OCI-LY1 (cell line): ENCODE results near the gene SLC39A10.
"Not testable (repeated sequence)": the region's sequence is repeated elsewhere in the genome, so short reads cannot be mapped to it uniquely, and the experiment has no call there.

Experiments used
- H2AFZ ChIP-seq: fragments of 200-600 bp; sonication (generic), shearing (Covaris generic); 2 replicates; pipeline ENCODE4 v1.6.0; 2014; ENCODE audit warnings: antibody characterized with exemption, mild to moderate bottlenecking, low read length
- H3F3A ChIP-seq: fragments of 200-600 bp; sonication (generic), shearing (Covaris generic); 2 replicates; pipeline ENCODE4 v1.6.0; 2014; ENCODE audit warnings: mild to moderate bottlenecking, antibody characterized with exemption, low read length, moderate library complexity; ENCODE audit not compliant: insufficient read depth
- H3K27ac ChIP-seq: fragments of 200-600 bp; sonication (generic); 2 replicates; pipeline ENCODE4 v1.5.1; 2014; ENCODE audit warnings: low read length, mixed run types, mild to moderate bottlenecking, low read depth; ENCODE audit not compliant: poor library complexity, severe bottlenecking
- H3K27me3 ChIP-seq: fragments of 200-600 bp; sonication (generic); 2 replicates; pipeline ENCODE4 v1.6.0; 2014; ENCODE audit warnings: antibody characterized with exemption, mild to moderate bottlenecking, low read length, moderate library complexity; ENCODE audit not compliant: insufficient read depth
- H3K36me3 ChIP-seq: fragments of 200-600 bp; sonication (generic); 2 replicates; pipeline ENCODE4 v1.6.1; 2014; ENCODE audit warnings: mild to moderate bottlenecking, antibody characterized with exemption, low read length, moderate library complexity, mixed read lengths; ENCODE audit not compliant: insufficient read depth
- H3K4me1 ChIP-seq: fragments of 200-600 bp; sonication (generic); 2 replicates; pipeline ENCODE4 v1.5.1; 2014; ENCODE audit warnings: mild to moderate bottlenecking, low read length, moderate library complexity; ENCODE audit not compliant: insufficient read depth, severe bottlenecking
- H3K4me2 ChIP-seq: fragments of 200-600 bp; sonication (generic), shearing (Covaris generic); 2 replicates; pipeline ENCODE4 v1.6.1; 2014; ENCODE audit warnings: low read length
- H3K4me3 ChIP-seq: fragments of 200-600 bp; sonication (generic); 2 replicates; pipeline ENCODE4 v1.5.1; 2014; ENCODE audit warnings: low read length, low read depth, mild to moderate bottlenecking, mixed read lengths; ENCODE audit not compliant: poor library complexity, severe bottlenecking
- H3K79me2 ChIP-seq: fragments of 200-600 bp; shearing (Covaris generic); 2 replicates; pipeline ENCODE4 v1.6.1; 2016; ENCODE audit warnings: mixed run types, low read length, mixed read lengths; ENCODE audit not compliant: insufficient read depth
- H3K9ac ChIP-seq: fragments of 200-600 bp; sonication (generic), shearing (Covaris generic); 2 replicates; pipeline ENCODE4 v1.6.1; 2014; ENCODE audit warnings: mild to moderate bottlenecking, low read length, mixed read lengths
- H3K9me2 ChIP-seq: fragments of 200-600 bp; sonication (generic), shearing (Covaris generic); 2 replicates; pipeline ENCODE4 v1.6.1; 2014; ENCODE audit warnings: low read depth, mild to moderate bottlenecking, low read length, mixed read lengths
- H3K9me3 ChIP-seq: fragments of 200-600 bp; shearing (Covaris generic); 2 replicates; pipeline ENCODE4 v1.6.1; 2014; ENCODE audit warnings: low read length, mixed read lengths
- H4K20me1 ChIP-seq: fragments of 200-600 bp; sonication (generic), shearing (Covaris generic); 2 replicates; pipeline ENCODE4 v1.6.0; 2016; ENCODE audit warnings: mild to moderate bottlenecking, low read length; ENCODE audit not compliant: insufficient read depth
- EZH2 ChIP-seq: fragments of 200-600 bp; sonication (generic), shearing (Covaris generic); IDR thresholded peaks from 2 replicates; pipeline ENCODE4 v1.8.0; 2017; ENCODE audit warnings: borderline replicate concordance, mixed run types, mild to moderate bottlenecking, antibody characterized with exemption, low read length, moderate library complexity, mixed read lengths
- TF ChIP-seq, protein P1 (sequence below): fragments of 200-600 bp; sonication (generic), shearing (Covaris generic); IDR thresholded peaks from 2 replicates; pipeline ENCODE4 v1.5.1; 2017; ENCODE audit warnings: mild to moderate bottlenecking, antibody characterized with exemption, low read length, moderate library complexity, mixed read lengths

SLC39A10 gene

GRCh38 chr2:195642679-195643068, 14.4 kb upstream of the SLC39A10 start:
- H3K79me2 ChIP-seq: no peaks in the 10 kb centered on the region
- H3K36me3 ChIP-seq: no peaks in the 10 kb centered on the region
- H4K20me1 ChIP-seq: no peaks in the 10 kb centered on the region
- no peak overlapping the region for H2AFZ ChIP-seq
- H3K27ac ChIP-seq: no peak overlapping the region
- no peak for TF ChIP-seq EZH2
- TF ChIP-seq, protein P1, sequence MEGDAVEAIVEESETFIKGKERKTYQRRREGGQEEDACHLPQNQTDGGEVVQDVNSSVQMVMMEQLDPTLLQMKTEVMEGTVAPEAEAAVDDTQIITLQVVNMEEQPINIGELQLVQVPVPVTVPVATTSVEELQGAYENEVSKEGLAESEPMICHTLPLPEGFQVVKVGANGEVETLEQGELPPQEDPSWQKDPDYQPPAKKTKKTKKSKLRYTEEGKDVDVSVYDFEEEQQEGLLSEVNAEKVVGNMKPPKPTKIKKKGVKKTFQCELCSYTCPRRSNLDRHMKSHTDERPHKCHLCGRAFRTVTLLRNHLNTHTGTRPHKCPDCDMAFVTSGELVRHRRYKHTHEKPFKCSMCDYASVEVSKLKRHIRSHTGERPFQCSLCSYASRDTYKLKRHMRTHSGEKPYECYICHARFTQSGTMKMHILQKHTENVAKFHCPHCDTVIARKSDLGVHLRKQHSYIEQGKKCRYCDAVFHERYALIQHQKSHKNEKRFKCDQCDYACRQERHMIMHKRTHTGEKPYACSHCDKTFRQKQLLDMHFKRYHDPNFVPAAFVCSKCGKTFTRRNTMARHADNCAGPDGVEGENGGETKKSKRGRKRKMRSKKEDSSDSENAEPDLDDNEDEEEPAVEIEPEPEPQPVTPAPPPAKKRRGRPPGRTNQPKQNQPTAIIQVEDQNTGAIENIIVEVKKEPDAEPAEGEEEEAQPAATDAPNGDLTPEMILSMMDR: no peak
- no peak overlapping the region for H3K4me2 ChIP-seq
- no peaks in the 10 kb centered on the region for H3K9me3 ChIP-seq
- no peaks in the 10 kb centered on the region for H3K9me2 ChIP-seq
- H3K27me3 ChIP-seq: no peaks in the 10 kb centered on the region
- H3K9ac ChIP-seq: no peak overlapping the region
- no peaks in the 10 kb centered on the region for H3F3A ChIP-seq
- no peak overlapping the region for H3K4me3 ChIP-seq
- H3K4me1 ChIP-seq: peaks cover 11% of the 10 kb centered on the region

DNA sequence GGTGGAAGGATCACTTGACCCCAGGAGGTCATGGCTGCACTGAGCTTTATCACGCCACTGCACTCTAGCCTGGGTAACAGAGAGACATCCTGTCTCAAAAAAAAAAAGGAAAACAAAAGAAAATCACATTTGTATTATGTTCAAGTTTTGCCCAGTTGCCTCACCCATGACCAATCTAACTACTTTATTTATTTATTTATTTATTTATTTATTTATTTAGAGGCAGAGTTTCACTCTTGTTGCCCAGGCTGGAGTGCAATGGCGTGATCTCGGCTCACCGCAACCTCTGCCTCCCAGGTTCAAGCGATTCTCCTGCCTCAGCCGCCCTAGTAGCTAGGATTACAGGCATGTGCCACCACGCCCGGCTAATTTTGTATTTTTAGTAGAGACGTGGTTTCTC, 12.3 kb upstream of the SLC39A10 start:
- H3F3A ChIP-seq, H4K20me1 ChIP-seq, H3K9me2 ChIP-seq, H3K36me3 ChIP-seq, H3K27ac ChIP-seq, H3K9me3 ChIP-seq, H3K9ac ChIP-seq, H3K4me2 ChIP-seq, H3K27me3 ChIP-seq, H2AFZ ChIP-seq, H3K4me3 ChIP-seq, H3K79me2 ChIP-seq: not testable (repeated sequence)
- H3K4me1 ChIP-seq: peaks cover 24% of the 10 kb centered on the region

DNA sequence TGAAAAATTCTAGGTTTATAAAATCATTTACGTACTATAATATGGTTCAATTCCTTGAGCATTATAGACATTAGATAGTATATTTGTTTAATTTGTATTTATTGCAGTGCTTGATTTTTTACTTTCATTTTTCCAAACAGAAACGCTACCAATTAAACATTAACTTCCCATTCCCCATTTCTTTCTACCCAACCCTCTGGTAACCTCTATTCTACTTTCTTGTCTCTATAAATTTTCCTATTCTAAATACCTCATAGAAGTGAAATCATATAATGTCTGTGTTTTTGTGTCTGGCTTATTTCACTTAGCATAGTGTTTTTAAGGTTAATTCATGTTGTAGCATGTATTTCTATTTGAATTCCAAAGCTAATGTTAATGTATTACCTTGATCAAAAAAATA, 11.6 kb upstream of the SLC39A10 start:
- Histone ChIP-seq H3K79me2 (no peaks in the 10 kb centered on the region), H3K9ac (no peak overlapping the region), H3K4me3 (no peak overlapping the region), H2AFZ (no peak overlapping the region), H4K20me1 (no peaks in the 10 kb centered on the region), H3K36me3 (no peaks in the 10 kb centered on the region), H3K9me2 (no peaks in the 10 kb centered on the region), H3K4me2 (no peak overlapping the region), H3K4me1 (peaks cover 31% of the 10 kb centered on the region), H3K27ac (no peak overlapping the region), H3K27me3 (no peaks in the 10 kb centered on the region), H3K9me3 (no peaks in the 10 kb centered on the region), H3F3A (no peaks in the 10 kb centered on the region)
- TF ChIP-seq, protein P1: no peak
- TF ChIP-seq EZH2: no peak

- no peak overlapping the region for H2AFZ ChIP-seq
- no peaks in the 10 kb centered on the region for H3K36me3 ChIP-seq
- H4K20me1 ChIP-seq: no peaks in the 10 kb centered on the region
- peaks cover 38% of the 10 kb centered on the region for H3K4me1 ChIP-seq
- H3K27ac ChIP-seq: no peak overlapping the region
- TF ChIP-seq, protein P1: no peak
- no peak for TF ChIP-seq EZH2
- H3K4me2 ChIP-seq: no peak overlapping the region
- H3F3A ChIP-seq: no peaks in the 10 kb centered on the region
- H3K27me3 ChIP-seq: no peaks in the 10 kb centered on the region
- H3K4me3 ChIP-seq: no peak overlapping the region
- no peaks in the 10 kb centered on the region for H3K9me2 ChIP-seq
- no peak overlapping the region for H3K9ac ChIP-seq
- no peaks in the 10 kb centered on the region for H3K79me2 ChIP-seq
- no peaks in the 10 kb centered on the region for H3K9me3 ChIP-seq
Observed at GRCh38 chr2:195646424-195646823, 10.6 kb upstream of the SLC39A10 start.
